Motor neuron (in vitro differentiated cells): Measurements from ENCODE around the gene DIPK1A. TPM values are rescaled to one million over a fixed set of nuclear protein-coding genes. Genes with fewer than 3 reads are reported as not detected.

ENCODE experiments used
- ATAC-seq, 8 experiments: fragments of 200-7000 bp; cut with Tn5 transposase; replicated peaks in 6 of 8; 2 replicates each; pipeline ENCODE4 v1.8.0; 2021; ENCODE audit warnings: mild to moderate bottlenecking in 8 of 8, moderate library complexity in 8 of 8
- H3K27ac ChIP-seq, 2 donors: fragments of 250-450 bp; sonication (Bioruptor Pico); 2 replicates each; pipeline ENCODE4 v1.9.0; 2021; ENCODE audit warnings: antibody characterized with exemption in 2 of 2, mild to moderate bottlenecking in 2 of 2, moderate library complexity in 1 of 2
- H3K4me1 ChIP-seq, 2 donors: fragments of 250-450 bp; sonication (Bioruptor Pico); replicated peaks in 1 of 2; 2 replicates each; pipeline ENCODE4 v1.6.1; 2021; ENCODE audit warnings: antibody characterized with exemption in 2 of 2, mild to moderate bottlenecking in 2 of 2, moderate library complexity in 1 of 2
- H3K4me3 ChIP-seq, 5 donors: fragments of 250-450 bp; sonication (Bioruptor Pico); 2 replicates each; pipeline ENCODE4 v1.9.0; 2021; ENCODE audit warnings: antibody characterized with exemption in 5 of 5, mild to moderate bottlenecking in 5 of 5, moderate library complexity in 4 of 5
- WGBS, 10 experiments: fragments of 450-650 bp; shearing (Covaris generic); methylation state at CpG; one replicate each; pipeline ENCODE4 v1.0.0; 2022; 5-methylcytosine and 5-hydroxymethylcytosine counted together
- in situ Hi-C, 9 experiments: fragments of 400-800 bp; cut with MboI; loops; one replicate each; pipeline ENCODE4 v1.15.0; 2021; ENCODE audit warnings: low sequenced_read_pairs in 9 of 9, low pct_unique_long_range_greater_than_20kb in 2 of 9; ENCODE audit not compliant: unreplicated experiment in 9 of 9
- total RNA-seq, 8 experiments: library from RNA; unstranded; fragments of 300-600 nt; gene quantifications; 2 replicates each; pipeline versions ENCODE4 v1.2.3 to v1.2.4, GENCODE V29; 2022

DIPK1A gene
- total RNA-seq, 8 experiments from 2014 or later = 7.1 to 22.5 (median 10.2) TPM

- Histone ChIP-seq H3K4me1 (peaks cover 7 to 10% of the 10 kb centered on the region in 2 donors), H3K4me3 (no peak overlapping the region), H3K27ac (no peak overlapping the region)
- no peak for ATAC-seq
- WGBS, 10 experiments = 60 to 100% (median 90%) methylated on average over 1 to 3 of the region's 3 CpGs; no CpG with 5 or more reads in 1 of the 10 experiments
- in situ Hi-C loops = no loop called here
These were observed 23.5 kb downstream of the DIPK1A start for GRCh38 chr1:92937731-92938130.

GRCh38 chr1:92936865-92937264, 24.4 kb downstream of the DIPK1A start:
- H3K27ac ChIP-seq = no peak overlapping the region
- H3K4me3 ChIP-seq = no peak overlapping the region
- H3K4me1 ChIP-seq = peaks cover 7% of the 10 kb centered on the region in 2 donors
- no peak for ATAC-seq
- WGBS, 10 experiments = 80 to 100% (median 95%) methylated on average over 1 of the region's 1 CpG; no CpG with 5 or more reads in 2 of the 10 experiments
- in situ Hi-C loops = no loop called here

- in situ Hi-C loops = no loop called here
- WGBS, 10 experiments = 24 to 90% (median 59%) methylated on average over 1 to 5 of the region's 5 CpGs
- Histone ChIP-seq H3K4me3 (no peak overlapping the region), H3K27ac (no peak overlapping the region), H3K4me1 (peaks cover 7% of the 10 kb centered on the region in 2 donors)
- peak; percentile 37 to 95 (median 63) for ATAC-seq
These were observed 26.6 kb downstream of the DIPK1A start for GRCh38 chr1:92934395-92935378.

GRCh38 chr1:92933459-92933858, 27.8 kb downstream of the DIPK1A start:
- in situ Hi-C loops = no loop called here
- Histone ChIP-seq H3K4me1 (peaks cover 7% of the 10 kb centered on the region in 2 donors), H3K4me3 (no peak overlapping the region), H3K27ac (no peak overlapping the region)
- 17 to 100% (median 88%) methylated on average over 1 to 2 of the region's 2 CpGs; no CpG with 5 or more reads in 1 of the 10 experiments for WGBS, 10 experiments
- no peak for ATAC-seq

- Histone ChIP-seq H3K27ac (no peak overlapping the region), H3K4me3 (no peak overlapping the region), H3K4me1 (peaks cover 7% of the 10 kb centered on the region in 2 donors)
- ATAC-seq = no peak
- 68 to 96% (median 83%) methylated on average over 3 to 4 of the region's 4 CpGs for WGBS, 10 experiments
- in situ Hi-C loops = no loop called here
These were observed 29.6 kb downstream of the DIPK1A start for GRCh38 chr1:92931691-92932090.

GRCh38 chr1:92929461-92929860, 31.8 kb downstream of the DIPK1A start:
- no peak overlapping the region for H3K27ac ChIP-seq
- peak in 3 of 8 experiments; percentile 61 to 92 (median 86) for ATAC-seq
- 0 to 75% (median 30%) methylated on average over 1 of the region's 1 CpG; no CpG with 5 or more reads in 2 of the 10 experiments for WGBS, 10 experiments
- H3K4me1 ChIP-seq = peaks cover 2% of the 10 kb centered on the region in 2 donors
- no peak overlapping the region for H3K4me3 ChIP-seq
- in situ Hi-C loops = no loop called here

GRCh38 chr1:92927870-92928269, 33.4 kb downstream of the DIPK1A start:
- no peak overlapping the region for H3K4me3 ChIP-seq
- ATAC-seq = no peak
- in situ Hi-C loops = no loop called here
- no peak overlapping the region for H3K27ac ChIP-seq
- H3K4me1 ChIP-seq = no peaks in the 10 kb centered on the region

GRCh38 chr1:92926873-92927272, 34.4 kb downstream of the DIPK1A start:
- H3K4me3 ChIP-seq = no peak overlapping the region
- no peak for ATAC-seq
- 67 to 100% (median 94%) methylated on average over 1 of the region's 1 CpG; no CpG with 5 or more reads in 5 of the 10 experiments for WGBS, 10 experiments
- H3K4me1 ChIP-seq = no peaks in the 10 kb centered on the region
- in situ Hi-C loops = no loop called here
- no peak overlapping the region for H3K27ac ChIP-seq

- Histone ChIP-seq H3K4me3 (no peak overlapping the region), H3K4me1 (no peaks in the 10 kb centered on the region), H3K27ac (no peak overlapping the region)
- no peak for ATAC-seq
- in situ Hi-C loops = no loop called here
- 53 to 100% (median 94%) methylated on average over 1 to 9 of the region's 9 CpGs; no CpG with 5 or more reads in 1 of the 10 experiments for WGBS, 10 experiments
These were observed 36.8 kb downstream of the DIPK1A start for GRCh38 chr1:92924501-92924900.

GRCh38 chr1:92923664-92924063, 37.6 kb downstream of the DIPK1A start:
- 13 to 100% (median 85%) methylated on average over 1 to 4 of the region's 4 CpGs; no CpG with 5 or more reads in 1 of the 10 experiments for WGBS, 10 experiments
- in situ Hi-C loops = no loop called here
- Histone ChIP-seq H3K4me1 (no peaks in the 10 kb centered on the region), H3K4me3 (no peak overlapping the region), H3K27ac (no peak overlapping the region)
- ATAC-seq = peak in 1 of 8 experiments; percentile 38

- Histone ChIP-seq H3K4me1 (no peaks in the 10 kb centered on the region), H3K27ac (no peak overlapping the region), H3K4me3 (no peak overlapping the region)
- peak in 3 of 8 experiments; percentile 72 to 76 (median 75) for ATAC-seq
- whole genome bisulfite sequencing, 10 experiments = 14 to 95% (median 88%) methylated on average over 7 to 9 of the region's 9 CpGs
- in situ Hi-C loops = no loop called here
These were observed 38.8 kb downstream of the DIPK1A start for GRCh38 chr1:92922356-92923035.

- no peak overlapping the region for H3K4me3 ChIP-seq
- in situ Hi-C loops = no loop called here
- H3K27ac ChIP-seq = no peak overlapping the region
- no peak for ATAC-seq
- no peaks in the 10 kb centered on the region for H3K4me1 ChIP-seq
- 51 to 97% (median 87%) methylated on average over 3 to 8 of the region's 8 CpGs for WGBS, 10 experiments
These were observed 39.9 kb downstream of the DIPK1A start for GRCh38 chr1:92921031-92922023.
